Vagina (tissue), 2 donors: ENCODE data around the gene WDR81. TPM values are rescaled to one million over a fixed set of nuclear protein-coding genes. Genes with fewer than 3 reads are reported as not detected.

Experiments
- DNase-seq, 2 donors: peaks; one replicate each; pipeline ENCODE4 v3.0.0-alpha.2; 2017; ENCODE audit errors: extremely low spot score in 2 of 2
- H3K27ac ChIP-seq: fragments of 200-600 bp; sonication (generic); one replicate; pipeline ENCODE4 v1.5.1; 2019
- H3K27me3 ChIP-seq: fragments of 200-600 bp; sonication (generic); one replicate; pipeline ENCODE4 v1.5.1; 2019
- H3K36me3 ChIP-seq, 2 donors: fragments of 200-600 bp; sonication (generic); one replicate each; pipeline ENCODE4 v1.5.1; 2017 to 2019
- H3K4me1 ChIP-seq: fragments of 200-600 bp; sonication (generic); one replicate; pipeline ENCODE4 v1.5.1; 2019
- H3K4me3 ChIP-seq, 2 donors: fragments of 200-600 bp; sonication (generic); 1 replicate in 1 of 2; 2 replicates in 1 of 2; pipeline ENCODE4 v1.5.1; 2016 to 2019
- H3K9me3 ChIP-seq: fragments of 200-600 bp; sonication (generic); one replicate; pipeline ENCODE4 v1.5.1; 2019
- POLR2A ChIP-seq, 2 donors: fragments of 450-650 bp; IDR thresholded peaks; one replicate each; pipeline ENCODE4 v1.6.1; 2017; ENCODE audit warnings: antibody characterized with exemption in 2 of 2, mild to moderate bottlenecking in 2 of 2, moderate library complexity in 2 of 2
- POLR2AphosphoS5 ChIP-seq, 2 donors: sonication (generic); formaldehyde crosslinking; IDR thresholded peaks; one replicate each; pipeline ENCODE4 v1.9.0; 2017; ENCODE audit warnings: antibody characterized with exemption in 2 of 2, mild to moderate bottlenecking in 2 of 2, low read depth in 1 of 2; ENCODE audit not compliant: insufficient read depth in 1 of 2
- intact Hi-C: fragments of 100-400 bp; cut with DNase I; formaldehyde crosslinking; loops from one replicate; pipeline ENCODE4 v1.15.1; 2023
- total RNA-seq: library from RNA; depleted of rRNA; stranded (reverse); fragments of >200 nt; gene quantifications from one replicate; pipeline ENCODE4 v1.2.3, GENCODE V29; 2016
- TF ChIP-seq, protein P1 (sequence below), 3 experiments: fragments of 450-650 bp in 2 of 3; fragments of 200-600 bp in 1 of 3; sonication (generic) in 1 of 3; IDR thresholded peaks; one replicate each; pipeline ENCODE4 v1.5.1; 2017 to 2019; ENCODE audit warnings: antibody characterized with exemption in 3 of 3, mild to moderate bottlenecking in 2 of 3, moderate library complexity in 2 of 3

The WDR81 gene
- total RNA-seq, 1 donor from 2014 or later, result 57.2 TPM

DNA sequence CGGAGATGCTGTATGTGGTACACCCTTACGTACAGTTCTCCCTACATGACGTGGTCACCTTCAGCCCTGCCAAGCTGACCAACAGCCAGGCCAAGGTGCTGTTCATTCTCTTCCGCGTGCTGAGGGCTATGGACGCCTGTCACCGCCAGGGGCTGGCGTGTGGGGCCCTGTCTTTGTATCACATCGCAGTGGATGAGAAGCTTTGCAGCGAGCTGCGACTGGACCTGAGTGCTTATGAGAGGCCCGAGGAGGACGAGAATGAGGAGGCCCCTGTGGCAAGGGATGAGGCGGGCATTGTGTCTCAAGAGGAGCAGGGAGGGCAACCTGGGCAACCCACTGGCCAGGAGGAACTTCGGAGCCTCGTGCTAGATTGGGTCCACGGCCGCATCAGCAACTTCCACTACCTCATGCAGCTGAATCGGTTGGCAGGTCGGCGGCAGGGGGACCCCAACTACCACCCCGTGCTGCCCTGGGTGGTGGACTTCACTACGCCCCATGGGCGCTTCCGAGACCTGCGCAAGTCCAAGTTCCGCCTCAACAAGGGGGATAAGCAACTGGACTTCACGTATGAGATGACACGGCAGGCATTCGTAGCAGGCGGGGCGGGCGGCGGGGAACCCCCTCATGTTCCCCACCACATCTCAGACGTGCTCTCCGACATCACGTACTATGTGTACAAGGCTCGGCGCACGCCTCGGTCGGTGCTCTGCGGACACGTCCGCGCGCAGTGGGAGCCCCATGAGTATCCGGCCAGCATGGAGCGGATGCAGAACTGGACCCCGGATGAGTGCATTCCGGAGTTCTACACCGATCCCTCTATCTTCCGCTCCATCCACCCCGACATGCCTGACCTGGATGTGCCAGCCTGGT lies 1.4 kb downstream of the WDR81 start:
- no peaks in the 10 kb centered on the region for H3K27me3 ChIP-seq
- peak overlapping the region; percentile 94 for H3K27ac ChIP-seq
- no peaks in the 10 kb centered on the region for H3K9me3 ChIP-seq
- no peak for TF ChIP-seq POLR2AphosphoS5 (IDR thresholded peaks at IDR 0.05; ENCODE audit: insufficient read depth in 1 of 2, low read depth in 1 of 2)
- peak overlapping the region in 1 of 2 donors; percentile 73 for H3K4me3 ChIP-seq
- no peak for DNase-seq
- H3K36me3 ChIP-seq, result peaks cover 0 to 26% of the 10 kb centered on the region in 2 donors
- intact Hi-C loops, result no loop called here
- H3K4me1 ChIP-seq, result peaks cover 76% of the 10 kb centered on the region

DNA sequence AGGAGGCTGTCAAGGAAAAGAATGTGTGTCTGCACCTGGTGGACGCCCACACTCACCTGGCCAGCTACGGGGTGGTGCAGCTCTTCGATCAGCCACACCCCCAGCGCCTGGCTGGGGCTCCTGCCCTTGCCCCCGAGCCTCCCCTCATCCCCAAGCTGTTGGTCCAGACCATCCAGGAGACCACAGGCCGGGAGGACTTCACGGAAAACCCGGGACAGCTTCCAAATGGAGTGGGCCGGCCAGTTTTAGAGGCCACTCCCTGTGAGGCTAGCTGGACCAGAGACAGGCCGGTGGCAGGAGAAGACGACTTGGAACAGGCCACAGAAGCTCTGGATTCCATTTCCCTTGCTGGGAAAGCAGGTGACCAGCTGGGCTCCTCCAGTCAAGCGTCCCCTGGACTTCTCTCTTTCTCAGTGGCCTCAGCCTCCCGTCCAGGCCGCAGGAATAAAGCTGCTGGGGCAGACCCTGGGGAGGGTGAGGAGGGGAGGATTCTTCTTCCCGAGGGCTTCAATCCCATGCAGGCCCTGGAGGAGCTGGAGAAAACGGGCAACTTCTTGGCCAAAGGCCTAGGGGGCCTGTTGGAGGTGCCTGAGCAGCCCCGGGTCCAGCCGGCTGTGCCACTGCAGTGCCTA lies 2.2 kb downstream of the WDR81 start:
- no peak for DNase-seq
- Histone ChIP-seq H3K4me1 (peaks cover 80% of the 10 kb centered on the region), H3K4me3 (no peak overlapping the region), H3K27ac (no peak overlapping the region), H3K36me3 (peaks cover 0 to 26% of the 10 kb centered on the region in 2 donors), H3K9me3 (no peaks in the 10 kb centered on the region), H3K27me3 (no peaks in the 10 kb centered on the region)
- intact Hi-C loops, result no loop called here
- TF ChIP-seq, protein P1, sequence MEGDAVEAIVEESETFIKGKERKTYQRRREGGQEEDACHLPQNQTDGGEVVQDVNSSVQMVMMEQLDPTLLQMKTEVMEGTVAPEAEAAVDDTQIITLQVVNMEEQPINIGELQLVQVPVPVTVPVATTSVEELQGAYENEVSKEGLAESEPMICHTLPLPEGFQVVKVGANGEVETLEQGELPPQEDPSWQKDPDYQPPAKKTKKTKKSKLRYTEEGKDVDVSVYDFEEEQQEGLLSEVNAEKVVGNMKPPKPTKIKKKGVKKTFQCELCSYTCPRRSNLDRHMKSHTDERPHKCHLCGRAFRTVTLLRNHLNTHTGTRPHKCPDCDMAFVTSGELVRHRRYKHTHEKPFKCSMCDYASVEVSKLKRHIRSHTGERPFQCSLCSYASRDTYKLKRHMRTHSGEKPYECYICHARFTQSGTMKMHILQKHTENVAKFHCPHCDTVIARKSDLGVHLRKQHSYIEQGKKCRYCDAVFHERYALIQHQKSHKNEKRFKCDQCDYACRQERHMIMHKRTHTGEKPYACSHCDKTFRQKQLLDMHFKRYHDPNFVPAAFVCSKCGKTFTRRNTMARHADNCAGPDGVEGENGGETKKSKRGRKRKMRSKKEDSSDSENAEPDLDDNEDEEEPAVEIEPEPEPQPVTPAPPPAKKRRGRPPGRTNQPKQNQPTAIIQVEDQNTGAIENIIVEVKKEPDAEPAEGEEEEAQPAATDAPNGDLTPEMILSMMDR (IDR thresholded peaks at IDR 0.05), result no peak
- TF ChIP-seq POLR2AphosphoS5 (IDR thresholded peaks at IDR 0.05; ENCODE audit: insufficient read depth in 1 of 2, low read depth in 1 of 2) (no peak), POLR2A (IDR thresholded peaks at IDR 0.05) (no peak)

DNA sequence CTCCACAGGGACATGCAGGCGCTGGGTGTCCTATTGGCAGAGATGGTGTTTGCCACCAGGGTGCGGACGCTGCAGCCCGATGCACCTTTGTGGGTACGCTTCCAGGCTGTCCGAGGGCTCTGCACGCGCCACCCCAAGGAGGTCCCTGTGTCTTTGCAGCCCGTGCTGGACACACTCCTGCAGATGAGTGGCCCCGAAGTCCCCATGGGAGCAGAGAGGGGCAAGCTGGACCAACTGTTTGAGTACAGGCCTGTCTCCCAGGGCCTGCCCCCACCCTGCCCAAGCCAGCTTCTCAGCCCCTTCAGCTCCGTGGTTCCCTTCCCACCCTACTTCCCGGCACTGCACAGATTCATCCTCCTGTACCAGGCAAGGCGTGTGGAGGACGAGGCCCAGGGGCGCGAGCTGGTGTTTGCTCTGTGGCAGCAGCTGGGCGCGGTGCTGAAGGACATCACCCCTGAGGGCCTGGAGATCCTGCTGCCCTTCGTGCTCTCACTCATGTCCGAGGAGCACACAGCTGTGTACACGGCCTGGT lies 2.8 kb downstream of the WDR81 start:
- Histone ChIP-seq H3K4me3 (no peak overlapping the region), H3K27ac (no peak overlapping the region), H3K4me1 (peaks cover 80% of the 10 kb centered on the region), H3K36me3 (peaks cover 0 to 28% of the 10 kb centered on the region in 2 donors), H3K9me3 (no peaks in the 10 kb centered on the region), H3K27me3 (no peaks in the 10 kb centered on the region)
- no peak for DNase-seq
- intact Hi-C loops, result no loop called here
- TF ChIP-seq, protein P1 (IDR thresholded peaks at IDR 0.05), result no peak
- TF ChIP-seq POLR2AphosphoS5 (IDR thresholded peaks at IDR 0.05; ENCODE audit: insufficient read depth in 1 of 2, low read depth in 1 of 2) (no peak), POLR2A (IDR thresholded peaks at IDR 0.05) (no peak)

DNA sequence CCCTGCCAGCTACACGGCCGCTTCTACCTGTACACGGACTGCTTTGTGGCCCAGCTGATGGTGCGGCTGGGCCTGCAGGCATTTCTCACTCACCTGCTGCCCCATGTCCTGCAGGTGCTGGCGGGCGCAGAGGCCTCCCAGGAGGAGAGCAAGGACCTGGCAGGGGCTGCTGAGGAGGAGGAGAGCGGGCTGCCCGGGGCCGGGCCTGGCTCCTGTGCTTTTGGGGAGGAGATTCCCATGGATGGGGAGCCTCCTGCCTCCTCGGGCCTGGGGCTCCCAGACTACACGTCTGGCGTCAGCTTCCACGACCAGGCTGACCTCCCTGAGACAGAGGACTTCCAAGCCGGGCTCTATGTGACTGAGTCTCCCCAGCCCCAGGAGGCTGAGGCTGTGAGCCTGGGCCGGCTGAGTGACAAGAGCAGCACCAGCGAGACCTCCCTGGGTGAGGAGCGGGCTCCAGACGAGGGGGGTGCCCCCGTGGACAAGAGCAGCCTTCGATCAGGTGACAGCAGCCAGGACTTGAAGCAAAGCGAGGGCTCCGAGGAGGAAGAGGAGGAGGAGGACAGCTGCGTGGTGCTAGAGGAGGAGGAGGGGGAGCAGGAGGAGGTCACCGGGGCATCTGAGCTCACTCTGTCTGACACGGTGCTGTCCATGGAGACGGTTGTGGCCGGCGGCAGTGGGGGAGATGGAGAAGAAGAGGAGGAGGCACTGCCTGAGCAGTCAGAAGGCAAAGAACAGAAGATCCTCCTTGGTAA lies 3.5 kb downstream of the WDR81 start:
- intact Hi-C loops, result no loop called here
- DNase-seq, result peak in 1 of 2 donors; percentile 88
- Histone ChIP-seq H3K4me3 (no peak overlapping the region), H3K27ac (peak overlapping the region; percentile 98), H3K9me3 (no peaks in the 10 kb centered on the region), H3K36me3 (peaks cover 0 to 36% of the 10 kb centered on the region in 2 donors), H3K27me3 (no peaks in the 10 kb centered on the region), H3K4me1 (peaks cover 80% of the 10 kb centered on the region)
- TF ChIP-seq POLR2A (IDR thresholded peaks at IDR 0.05) (no peak), POLR2AphosphoS5 (IDR thresholded peaks at IDR 0.05; ENCODE audit: insufficient read depth in 1 of 2, low read depth in 1 of 2) (no peak)
- TF ChIP-seq, protein P1 (IDR thresholded peaks at IDR 0.05), result no peak

DNA sequence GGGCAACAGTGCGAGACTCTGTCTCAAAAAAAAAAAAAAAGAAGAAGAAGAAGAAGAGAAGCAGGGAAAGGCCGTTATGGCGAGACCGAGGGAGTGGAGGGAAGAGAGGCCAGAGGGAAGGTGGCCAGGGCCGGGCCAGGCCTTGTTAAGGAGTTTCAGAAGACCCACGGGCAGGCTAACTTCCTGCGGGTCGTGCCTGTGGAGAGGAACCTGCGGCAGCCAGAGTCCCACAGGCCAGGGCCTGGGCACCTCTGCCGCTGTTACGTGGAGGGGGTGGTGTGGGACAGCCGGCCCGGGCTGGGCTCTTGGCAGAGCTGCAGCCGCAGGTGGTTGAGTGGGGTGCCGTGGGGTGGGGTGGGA lies 5.4 kb downstream of the WDR81 start:
- DNase-seq, result no peak
- peak overlapping the region; percentile 32 for H3K4me3 ChIP-seq
- no peak for TF ChIP-seq POLR2A (IDR thresholded peaks at IDR 0.05)
- TF ChIP-seq, protein P1 (IDR thresholded peaks at IDR 0.05), result no peak
- no peaks in the 10 kb centered on the region for H3K27me3 ChIP-seq
- H3K36me3 ChIP-seq, result peaks cover 0 to 42% of the 10 kb centered on the region in 2 donors
- peak overlapping the region; percentile 98 for H3K27ac ChIP-seq
- H3K9me3 ChIP-seq, result no peaks in the 10 kb centered on the region
- intact Hi-C loops, result no loop called here
- H3K4me1 ChIP-seq, result peaks cover 66% of the 10 kb centered on the region
